Activated CD4-positive, alpha-beta T cell treated with anti-CD3 and anti-CD28 coated beads for 1 hour (primary cell): ENCODE results near the gene TAC4.
A peak's percentile ranks its signal among the peaks of the same experiment; 100 is the strongest.

Experiments used
- DNase-seq: peaks from one replicate; pipeline ENCODE4 v3.0.0-alpha.2; 2020

Gene TAC4

DNA sequence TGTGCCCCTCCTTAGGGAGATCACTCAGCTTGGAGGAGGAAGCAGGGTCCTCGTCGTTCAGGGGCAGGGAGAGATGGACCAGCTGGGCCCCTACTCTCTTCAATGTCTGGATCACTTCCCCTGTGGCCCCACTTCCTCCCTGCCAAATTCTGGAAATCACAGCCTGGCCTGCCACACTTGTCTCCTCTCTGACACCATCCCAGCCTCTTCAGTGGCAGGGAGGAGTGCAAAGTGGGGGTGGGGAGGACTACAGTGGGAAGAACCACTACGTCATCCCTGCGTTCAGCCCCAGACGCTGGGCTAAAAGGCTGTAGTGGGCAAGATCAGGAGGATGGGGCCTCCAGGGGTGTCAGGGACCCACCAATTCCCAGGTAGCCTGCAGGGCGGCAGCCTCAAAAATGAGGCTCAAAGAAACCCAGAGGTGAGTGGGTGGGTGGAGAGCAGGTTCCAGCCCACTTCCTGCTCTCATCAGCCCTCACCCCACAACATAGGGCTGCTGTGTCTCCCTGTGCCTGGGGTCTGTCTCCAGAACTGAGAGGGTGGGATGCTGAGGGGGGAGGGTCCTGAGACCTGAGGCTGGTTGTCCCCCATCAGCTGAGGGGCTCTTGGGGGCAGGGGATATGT lies 25.0 kb upstream of the TAC4 start:
- DNase-seq = no peak

GRCh38 chr17:49871211-49871610 lies 23.3 kb upstream of the TAC4 start:
- DNase-seq = no peak

- DNase-seq = no peak
Observed at GRCh38 chr17:49870298-49870697, 22.4 kb upstream of the TAC4 start.

DNA sequence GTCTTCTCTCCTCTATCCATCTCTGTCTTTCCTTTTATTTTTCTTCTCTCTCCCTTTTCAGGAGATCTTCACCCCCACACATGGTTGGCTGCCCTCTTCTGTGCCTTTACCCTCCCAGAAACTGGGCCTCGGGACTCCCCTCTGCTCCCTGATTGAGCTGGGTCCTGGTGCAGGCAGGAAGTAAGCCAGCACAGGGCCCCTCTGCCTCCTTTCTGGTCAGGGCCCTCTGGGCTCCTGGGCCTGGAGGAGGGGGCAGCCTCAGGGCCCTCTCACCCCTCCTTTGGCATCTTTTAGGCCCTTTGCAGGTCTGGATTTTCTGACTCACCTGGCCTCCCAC lies 21.1 kb upstream of the TAC4 start:
- DNase-seq = no peak

- DNase-seq = no peak
Observed at GRCh38 chr17:49866882-49867413, 19.1 kb upstream of the TAC4 start.

DNA sequence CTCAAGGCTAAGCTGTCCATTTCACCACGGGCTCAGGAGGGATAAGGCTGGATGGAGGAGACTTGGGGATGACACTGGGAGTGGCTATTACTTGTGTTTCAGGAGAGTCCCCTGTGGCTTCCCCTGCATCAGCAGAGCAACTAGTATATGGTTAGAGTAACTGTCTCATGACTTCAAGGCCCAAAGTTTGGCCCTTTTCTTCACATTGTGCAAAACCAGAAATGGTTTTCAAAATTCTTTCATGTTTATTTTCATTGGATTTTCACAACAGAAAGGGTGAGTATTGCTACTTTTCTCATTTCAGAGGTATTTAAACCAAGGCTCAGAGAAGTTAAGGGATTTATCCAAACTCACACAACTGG lies 18.1 kb upstream of the TAC4 start:
- no peak for DNase-seq

GRCh38 chr17:49862781-49863331 lies 15.0 kb upstream of the TAC4 start:
- DNase-seq = no peak

DNA sequence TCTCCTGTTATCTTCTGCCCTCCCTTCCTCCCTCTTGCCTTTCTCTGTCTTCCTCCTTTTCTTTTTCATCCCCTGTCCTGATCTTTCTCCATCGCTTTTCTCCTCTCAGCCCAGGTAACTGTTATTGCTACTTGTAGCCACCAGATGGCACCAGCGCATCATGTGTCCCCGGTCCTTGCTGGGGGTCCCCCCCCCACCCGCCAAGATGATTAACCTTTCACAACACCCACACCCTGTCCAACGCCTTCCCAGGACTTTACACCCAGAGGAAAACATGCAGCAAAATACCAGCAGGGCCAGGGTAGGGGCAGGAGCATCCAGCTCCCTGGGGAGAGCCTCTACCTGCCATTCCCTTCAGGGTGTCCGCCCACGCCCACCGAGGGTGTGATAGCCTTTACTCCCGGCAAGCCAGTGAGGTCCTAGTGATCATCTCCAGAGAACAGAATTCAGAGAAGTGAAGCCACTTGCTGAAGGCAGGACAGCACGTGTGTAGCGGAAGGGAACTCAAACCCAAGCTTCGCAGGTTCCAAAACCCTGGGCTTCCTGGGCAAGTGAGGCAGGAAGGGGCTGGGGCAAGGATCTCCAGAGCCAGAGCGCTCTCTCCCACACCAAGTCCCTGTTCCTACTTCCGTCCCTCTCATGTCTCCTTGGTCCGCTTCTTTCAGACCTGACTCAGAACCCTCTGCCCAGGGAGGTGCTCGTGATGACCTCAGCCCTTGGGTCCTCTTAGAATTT lies 13.4 kb upstream of the TAC4 start:
- DNase-seq = peak; percentile 53

DNA sequence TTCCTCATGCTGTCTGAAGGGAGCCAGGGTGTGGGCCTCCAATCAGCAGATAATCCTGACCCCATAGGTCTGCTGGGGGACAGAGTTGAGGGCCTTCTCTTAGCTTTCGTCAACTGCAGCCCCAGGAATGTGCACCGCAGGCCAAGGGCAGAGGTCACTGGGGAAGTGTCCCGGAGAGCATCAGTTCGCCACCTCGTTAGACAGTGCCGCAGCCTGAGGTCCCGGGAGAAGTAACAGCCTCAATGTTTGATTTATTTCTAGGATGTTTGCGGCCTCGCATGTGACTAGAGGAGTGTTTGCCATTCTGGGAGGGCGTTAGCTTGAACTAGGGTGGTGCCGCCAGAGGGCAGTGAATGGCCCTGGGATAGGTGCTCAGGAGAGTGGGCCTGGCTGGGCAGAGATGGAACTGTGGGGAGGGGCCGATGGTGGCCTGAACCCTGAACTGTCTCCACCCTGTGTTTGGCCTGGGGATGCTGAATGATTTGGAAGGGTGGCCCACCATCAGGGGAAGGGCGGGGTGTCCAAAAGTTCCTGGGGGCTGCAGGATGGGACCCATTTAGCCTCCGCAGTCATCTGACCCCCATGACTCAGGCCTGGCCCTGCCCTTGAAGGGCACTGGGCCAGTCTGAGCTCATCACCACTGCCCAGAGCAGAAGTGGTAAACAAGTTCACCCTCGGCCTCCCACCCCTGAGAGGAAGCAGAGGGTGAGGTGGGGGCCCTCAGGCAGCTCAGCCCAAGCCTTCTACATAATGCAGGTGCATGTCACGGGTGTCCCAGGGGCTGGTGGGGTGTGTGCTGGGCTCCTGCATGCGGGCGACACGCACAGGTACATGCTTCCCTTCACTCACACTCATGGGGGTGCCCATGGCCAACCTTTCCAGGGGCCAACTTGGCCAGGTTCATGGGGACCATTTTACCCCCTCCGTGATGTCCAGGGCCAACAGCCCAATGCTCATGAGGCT lies 12.4 kb upstream of the TAC4 start:
- DNase-seq = no peak

GRCh38 chr17:49858796-49859195 lies 10.9 kb upstream of the TAC4 start:
- DNase-seq = no peak

DNA sequence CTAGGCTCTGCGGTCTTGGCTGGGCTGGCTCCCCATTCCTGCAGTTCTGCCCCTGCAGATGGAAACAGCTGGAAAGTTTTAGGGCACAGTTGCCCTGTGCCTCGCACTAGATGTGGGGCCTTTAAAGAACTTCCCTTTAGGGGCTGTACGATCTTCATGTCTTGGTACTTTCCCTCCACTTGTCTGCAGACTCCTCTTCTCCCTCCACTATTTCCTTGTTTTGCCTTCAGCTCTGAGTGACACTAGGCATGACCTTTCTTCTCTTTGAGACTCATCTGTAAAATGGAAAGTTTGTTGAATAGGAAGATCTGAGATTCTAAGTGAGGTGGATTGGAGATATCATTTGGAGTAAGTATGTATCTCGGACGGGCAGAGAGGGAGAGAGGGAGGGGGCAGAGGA lies 6.3 kb upstream of the TAC4 start:
- DNase-seq = no peak

DNA sequence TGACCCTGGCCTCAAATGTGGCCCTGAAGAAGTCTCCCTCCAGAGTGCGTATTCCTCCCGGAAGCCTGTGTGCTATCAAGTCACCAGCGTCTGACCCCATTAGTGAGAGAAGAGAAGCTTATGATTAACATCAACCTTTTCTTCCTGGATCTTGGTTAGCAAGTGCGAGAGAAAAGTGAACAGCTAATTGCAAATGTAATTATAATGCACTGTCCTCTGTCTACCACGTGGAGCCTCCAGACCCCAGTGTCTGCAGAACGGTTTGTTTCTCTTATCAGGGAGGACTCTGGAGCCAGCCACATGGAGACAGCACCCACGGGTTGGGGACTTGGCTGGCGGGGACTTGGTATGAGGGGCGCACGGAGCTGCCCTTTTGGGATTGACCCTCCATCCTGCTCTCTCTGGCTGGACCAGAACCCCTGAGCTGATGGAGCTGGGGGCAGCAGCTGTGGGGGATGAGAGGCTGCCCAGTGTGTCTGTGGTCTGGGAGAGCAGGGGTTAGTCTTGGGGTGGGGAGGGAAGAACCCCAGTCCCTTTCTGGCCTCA lies 5.7 kb upstream of the TAC4 start:
- DNase-seq = no peak

DNA sequence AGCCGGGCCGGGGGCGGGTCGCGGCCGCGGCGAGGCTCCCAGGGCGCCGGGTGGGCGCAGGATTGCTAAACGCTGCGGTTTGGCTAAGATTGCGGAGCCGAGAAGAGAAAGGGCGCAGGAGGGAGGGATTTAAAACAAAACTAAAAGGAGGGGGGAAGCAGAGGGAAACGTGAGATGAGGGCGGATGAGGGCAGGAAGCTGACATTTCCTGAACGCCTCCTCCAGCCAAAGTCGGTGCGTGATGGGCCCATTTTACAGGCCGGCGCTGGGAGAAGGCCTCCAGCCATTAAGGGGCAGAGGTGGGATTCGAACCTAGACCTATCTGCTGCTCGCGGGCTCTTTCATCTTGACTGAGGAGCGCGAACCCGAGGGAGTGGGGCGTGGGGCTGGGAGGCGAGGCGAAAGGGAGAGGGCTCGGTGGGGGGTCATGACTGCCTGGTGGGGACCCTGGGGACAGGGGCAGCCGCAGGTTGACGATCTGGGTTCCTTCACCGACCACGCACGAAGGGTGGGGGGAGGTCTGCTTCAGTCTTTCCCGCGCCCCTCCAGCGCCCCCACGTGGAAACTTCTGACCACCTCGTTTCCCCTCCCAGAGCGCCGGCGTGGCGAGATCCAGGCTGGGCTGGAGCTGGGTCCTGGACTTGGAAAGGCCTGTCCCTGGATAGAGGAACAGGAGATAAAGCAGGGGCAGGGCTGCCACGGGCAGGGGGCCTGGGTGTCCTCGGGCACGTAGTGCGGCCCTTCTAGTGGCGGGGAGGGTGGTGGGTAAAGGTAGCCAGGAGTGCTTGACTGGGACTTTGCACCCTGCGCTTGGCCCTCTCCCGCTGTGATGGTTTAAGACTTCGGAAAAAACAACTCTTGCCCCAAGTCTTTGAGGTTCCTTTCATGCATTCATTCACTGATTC lies 3.8 kb upstream of the TAC4 start:
- DNase-seq = peak; percentile 55

- no peak for DNase-seq
Observed at GRCh38 chr17:49850772-49851386, 3.0 kb upstream of the TAC4 start.

- no peak for DNase-seq
Observed at GRCh38 chr17:49850218-49850610, 2.3 kb upstream of the TAC4 start.

DNA sequence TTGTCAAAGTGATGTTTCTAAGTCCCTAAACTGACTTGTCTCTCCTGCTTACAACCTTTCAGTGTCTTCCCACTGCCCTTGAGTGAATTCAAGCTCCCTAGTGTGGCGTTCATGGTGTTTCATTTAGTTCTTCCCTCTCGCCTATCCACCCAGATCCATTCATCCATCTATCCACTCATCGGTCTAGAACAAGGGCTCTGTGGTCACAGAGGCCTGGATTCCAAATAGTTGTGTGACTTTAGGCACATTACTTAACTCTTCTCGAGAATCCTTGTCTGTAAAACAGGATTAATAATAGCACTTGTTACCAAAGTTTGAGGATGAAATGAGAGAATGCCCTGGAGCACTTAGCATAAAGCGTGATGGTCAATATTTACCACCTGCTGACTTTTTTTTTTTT lies 870 bp upstream of the TAC4 start:
- DNase-seq = no peak

GRCh38 chr17:49846938-49847712 lies 744 bp downstream of the TAC4 start:
- no peak for DNase-seq

GRCh38 chr17:49845321-49845720 lies 2.5 kb downstream of the TAC4 start:
- no peak for DNase-seq

GRCh38 chr17:49843774-49844350 lies 4.0 kb downstream of the TAC4 start:
- DNase-seq = no peak

- DNase-seq = no peak
Observed at GRCh38 chr17:49842846-49843245, 5.0 kb downstream of the TAC4 start.
